Dendritic cell treated with granulocyte-macrophage colony-stimulating factor and Interleukin-4, amounts not matched to agents 40 ng/mL and 50 ng/mL, for 4 days (primary cell): ENCODE data around the gene ACE2.

Experiments
- H3K27ac Mint-ChIP-seq: one replicate; pipeline ENCODE4 v1.8.0; 2022; ENCODE audit warnings: mild to moderate bottlenecking, mixed read lengths
- H3K27me3 Mint-ChIP-seq: one replicate; pipeline ENCODE4 v1.8.0; 2022; ENCODE audit warnings: mild to moderate bottlenecking, mixed read lengths
- H3K36me3 Mint-ChIP-seq: one replicate; pipeline ENCODE4 v1.8.0; 2022; ENCODE audit warnings: low read depth, mixed read lengths
- H3K4me1 Mint-ChIP-seq: one replicate; pipeline ENCODE4 v1.8.0; 2022; ENCODE audit warnings: low read depth, mixed read lengths
- H3K4me3 Mint-ChIP-seq: one replicate; pipeline ENCODE4 v1.8.0; 2022; ENCODE audit warnings: mild to moderate bottlenecking, moderate library complexity, mixed read lengths
- H3K9me3 Mint-ChIP-seq: one replicate; pipeline ENCODE4 v1.8.0; 2022; ENCODE audit warnings: mixed read lengths
- intact Hi-C: fragments of 100-400 bp; cut with micrococcal nuclease; formaldehyde crosslinking; loops from one replicate; pipeline ENCODE4 v1.15.0; 2022

The ACE2 gene

GRCh38 chrX:15563056-15563455 is 37.7 kb downstream of the ACE2 start:
- Mint-ChIP-seq H3K4me3 (no peak overlapping the region), H3K27ac (no peak overlapping the region), H3K36me3 (no peaks in the 10 kb centered on the region), H3K9me3 (no peaks in the 10 kb centered on the region), H3K4me1 (no peaks in the 10 kb centered on the region), H3K27me3 (no peaks in the 10 kb centered on the region)
- intact Hi-C loops: no loop called here

GRCh38 chrX:15560924-15561323 is 39.8 kb downstream of the ACE2 start:
- H3K36me3 Mint-ChIP-seq: no peaks in the 10 kb centered on the region

GRCh38 chrX:15559227-15559626 is 41.5 kb downstream of the ACE2 start:
- no peak overlapping the region for H3K27ac Mint-ChIP-seq
- no peaks in the 10 kb centered on the region for H3K27me3 Mint-ChIP-seq
- H3K9me3 Mint-ChIP-seq: no peaks in the 10 kb centered on the region

More at GRCh38 chrX:15560924-15561323, 39.8 kb downstream of the ACE2 start:
- intact Hi-C loops: no loop called here
- H3K9me3 Mint-ChIP-seq: no peaks in the 10 kb centered on the region
- no peaks in the 10 kb centered on the region for H3K4me1 Mint-ChIP-seq
- no peaks in the 10 kb centered on the region for H3K27me3 Mint-ChIP-seq
- H3K27ac Mint-ChIP-seq: no peak overlapping the region
- H3K4me3 Mint-ChIP-seq: no peak overlapping the region

GRCh38 chrX:15549189-15550012 is 51.4 kb downstream of the ACE2 start:
- intact Hi-C loops: no loop called here
- H3K4me1 Mint-ChIP-seq: no peaks in the 10 kb centered on the region
- H3K4me3 Mint-ChIP-seq: no peak overlapping the region
- H3K9me3 Mint-ChIP-seq: no peaks in the 10 kb centered on the region
- H3K27ac Mint-ChIP-seq: no peak overlapping the region
- no peaks in the 10 kb centered on the region for H3K36me3 Mint-ChIP-seq
- H3K27me3 Mint-ChIP-seq: no peaks in the 10 kb centered on the region

More at GRCh38 chrX:15559227-15559626, 41.5 kb downstream of the ACE2 start:
- no peaks in the 10 kb centered on the region for H3K36me3 Mint-ChIP-seq
- H3K4me1 Mint-ChIP-seq: no peaks in the 10 kb centered on the region
- intact Hi-C loops: no loop called here
- H3K4me3 Mint-ChIP-seq: no peak overlapping the region

- Mint-ChIP-seq H3K4me3 (no peak overlapping the region), H3K9me3 (no peaks in the 10 kb centered on the region), H3K27me3 (no peaks in the 10 kb centered on the region), H3K4me1 (no peaks in the 10 kb centered on the region), H3K36me3 (no peaks in the 10 kb centered on the region), H3K27ac (no peak overlapping the region)
- intact Hi-C loops: no loop called here
Measured at GRCh38 chrX:15547356-15547755, 53.4 kb downstream of the ACE2 start.

GRCh38 chrX:15546745-15547144 is 54.0 kb downstream of the ACE2 start:
- no peaks in the 10 kb centered on the region for H3K4me1 Mint-ChIP-seq
- H3K4me3 Mint-ChIP-seq: no peak overlapping the region
- no peaks in the 10 kb centered on the region for H3K36me3 Mint-ChIP-seq
- no peaks in the 10 kb centered on the region for H3K27me3 Mint-ChIP-seq
- H3K9me3 Mint-ChIP-seq: no peaks in the 10 kb centered on the region
- no peak overlapping the region for H3K27ac Mint-ChIP-seq
- intact Hi-C loops: no loop called here

GRCh38 chrX:15530318-15530717 is 70.4 kb downstream of the ACE2 start:
- intact Hi-C loops: no loop called here
- Mint-ChIP-seq H3K9me3 (no peaks in the 10 kb centered on the region), H3K27ac (no peak overlapping the region), H3K4me3 (no peak overlapping the region), H3K27me3 (no peaks in the 10 kb centered on the region), H3K4me1 (no peaks in the 10 kb centered on the region), H3K36me3 (no peaks in the 10 kb centered on the region)

- H3K4me3 Mint-ChIP-seq: no peak overlapping the region
- intact Hi-C loops: no loop called here
- no peaks in the 10 kb centered on the region for H3K4me1 Mint-ChIP-seq
- H3K36me3 Mint-ChIP-seq: no peaks in the 10 kb centered on the region
- H3K27ac Mint-ChIP-seq: no peak overlapping the region
- no peaks in the 10 kb centered on the region for H3K27me3 Mint-ChIP-seq
- no peaks in the 10 kb centered on the region for H3K9me3 Mint-ChIP-seq
Measured at GRCh38 chrX:15529165-15529564, 71.6 kb downstream of the ACE2 start.

GRCh38 chrX:15525664-15526416 is 74.9 kb downstream of the ACE2 start:
- intact Hi-C loops: no loop called here
- Mint-ChIP-seq H3K27me3 (no peaks in the 10 kb centered on the region), H3K27ac (no peak overlapping the region), H3K4me3 (no peak overlapping the region), H3K36me3 (no peaks in the 10 kb centered on the region), H3K9me3 (no peaks in the 10 kb centered on the region), H3K4me1 (no peaks in the 10 kb centered on the region)

GRCh38 chrX:15524417-15524816 is 76.3 kb downstream of the ACE2 start:
- Mint-ChIP-seq H3K9me3 (no peaks in the 10 kb centered on the region), H3K4me1 (no peaks in the 10 kb centered on the region)

GRCh38 chrX:15523088-15523487 is 77.7 kb downstream of the ACE2 start:
- H3K27me3 Mint-ChIP-seq: no peaks in the 10 kb centered on the region
- no peaks in the 10 kb centered on the region for H3K4me1 Mint-ChIP-seq
- H3K4me3 Mint-ChIP-seq: no peak overlapping the region
- intact Hi-C loops: no loop called here
- H3K36me3 Mint-ChIP-seq: no peaks in the 10 kb centered on the region
- H3K27ac Mint-ChIP-seq: no peak overlapping the region
- no peaks in the 10 kb centered on the region for H3K9me3 Mint-ChIP-seq

More at GRCh38 chrX:15524417-15524816, 76.3 kb downstream of the ACE2 start:
- Mint-ChIP-seq H3K4me3 (no peak overlapping the region), H3K27me3 (no peaks in the 10 kb centered on the region), H3K27ac (no peak overlapping the region), H3K36me3 (no peaks in the 10 kb centered on the region)
- intact Hi-C loops: no loop called here

GRCh38 chrX:15522464-15522863 is 78.3 kb downstream of the ACE2 start:
- Mint-ChIP-seq H3K9me3 (no peaks in the 10 kb centered on the region), H3K27ac (no peak overlapping the region), H3K36me3 (no peaks in the 10 kb centered on the region), H3K4me1 (no peaks in the 10 kb centered on the region), H3K4me3 (no peak overlapping the region), H3K27me3 (no peaks in the 10 kb centered on the region)
- intact Hi-C loops: no loop called here

GRCh38 chrX:15515931-15516330 is 84.8 kb downstream of the ACE2 start:
- H3K27ac Mint-ChIP-seq: no peak overlapping the region
- intact Hi-C loops: no loop called here
- H3K4me3 Mint-ChIP-seq: no peak overlapping the region
- no peaks in the 10 kb centered on the region for H3K4me1 Mint-ChIP-seq
- H3K27me3 Mint-ChIP-seq: no peaks in the 10 kb centered on the region
- no peaks in the 10 kb centered on the region for H3K9me3 Mint-ChIP-seq
- no peaks in the 10 kb centered on the region for H3K36me3 Mint-ChIP-seq

GRCh38 chrX:15514279-15514678 is 86.5 kb downstream of the ACE2 start:
- Mint-ChIP-seq H3K27me3 (no peaks in the 10 kb centered on the region), H3K4me1 (no peaks in the 10 kb centered on the region), H3K36me3 (no peaks in the 10 kb centered on the region), H3K27ac (no peak overlapping the region), H3K4me3 (no peak overlapping the region), H3K9me3 (no peaks in the 10 kb centered on the region)
- intact Hi-C loops: no loop called here
